Embryonic facial prominence (tissue), 1 donor: Measurements from ENCODE around the gene NBAS.
"Not testable (repeated sequence)": the region's sequence is repeated elsewhere in the genome, so short reads cannot be mapped to it uniquely, and the experiment has no call there.

ENCODE experiments used
- DNase-seq: peaks from one replicate; pipeline ENCODE4 v3.0.0-alpha.2; 2016; ENCODE audit errors: extremely low spot score

NBAS gene

GRCh38 chr2:15210542-15210941 lies 350.6 kb downstream of the NBAS start:
- not testable (repeated sequence) for DNase-seq

GRCh38 chr2:15206419-15206818 lies 354.7 kb downstream of the NBAS start:
- DNase-seq = no peak

- DNase-seq = no peak
Observed at GRCh38 chr2:15205562-15205961, 355.6 kb downstream of the NBAS start.

- DNase-seq = no peak
Observed at GRCh38 chr2:15201009-15201408, 360.1 kb downstream of the NBAS start.

- no peak for DNase-seq
Observed at GRCh38 chr2:15200581-15200980, 360.6 kb downstream of the NBAS start.

- no peak for DNase-seq
Observed at GRCh38 chr2:15198051-15198450, 363.1 kb downstream of the NBAS start.

GRCh38 chr2:15195813-15196212 lies 365.3 kb downstream of the NBAS start:
- DNase-seq = no peak

- DNase-seq = no peak
Observed at GRCh38 chr2:15191789-15192188, 369.3 kb downstream of the NBAS start.

GRCh38 chr2:15189216-15189615 lies 371.9 kb downstream of the NBAS start:
- no peak for DNase-seq

- no peak for DNase-seq
Observed at GRCh38 chr2:15187702-15188101, 373.4 kb downstream of the NBAS start.

- no peak for DNase-seq
Observed at GRCh38 chr2:15186118-15186517, 375.0 kb downstream of the NBAS start.

GRCh38 chr2:15184491-15184890 lies 376.6 kb downstream of the NBAS start:
- DNase-seq = no peak

- no peak for DNase-seq
Observed at GRCh38 chr2:15182275-15182674, 378.9 kb downstream of the NBAS start.

- no peak for DNase-seq
Observed at GRCh38 chr2:15181092-15181745, 379.9 kb downstream of the NBAS start.

- DNase-seq = no peak
Observed at GRCh38 chr2:15180379-15180778, 380.8 kb downstream of the NBAS start.

GRCh38 chr2:15178946-15179345 lies 382.2 kb downstream of the NBAS start:
- DNase-seq = no peak

GRCh38 chr2:15177103-15177502 lies 384.0 kb downstream of the NBAS start:
- no peak for DNase-seq

GRCh38 chr2:15176604-15177003 lies 384.5 kb downstream of the NBAS start:
- no peak for DNase-seq

GRCh38 chr2:15174567-15174966 lies 386.6 kb downstream of the NBAS start:
- DNase-seq = no peak

GRCh38 chr2:15173501-15173900 lies 387.6 kb downstream of the NBAS start:
- DNase-seq = no peak

GRCh38 chr2:15172825-15173224 lies 388.3 kb downstream of the NBAS start:
- DNase-seq = no peak

- DNase-seq = no peak
Observed at GRCh38 chr2:15170070-15170775, 390.9 kb downstream of the NBAS start.

- DNase-seq = no peak
Observed at GRCh38 chr2:15169326-15170069, 391.6 kb downstream of the NBAS start.
